ENCODE results near the gene GTPBP4.

DNA sequence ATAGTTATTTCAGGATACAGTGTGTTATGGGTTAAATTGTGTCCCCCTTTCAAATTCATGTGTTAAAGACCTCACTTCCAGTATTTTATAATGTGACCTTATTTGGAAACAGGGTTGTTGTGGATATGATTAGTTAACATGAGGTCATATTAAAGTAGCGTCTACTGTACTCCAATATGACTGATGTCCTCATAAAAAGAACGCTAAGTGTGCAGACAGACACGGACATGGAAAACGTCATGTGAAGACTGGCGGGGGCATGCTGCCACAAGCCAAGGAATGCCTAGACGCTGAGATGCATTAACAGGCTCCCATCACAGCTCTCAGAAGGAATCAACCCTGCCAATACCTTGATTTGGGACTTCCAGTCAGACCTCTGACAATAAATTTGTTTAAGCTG is 66.5 kb downstream of the GTPBP4 start:
- TF ChIP-seq, protein P1, sequence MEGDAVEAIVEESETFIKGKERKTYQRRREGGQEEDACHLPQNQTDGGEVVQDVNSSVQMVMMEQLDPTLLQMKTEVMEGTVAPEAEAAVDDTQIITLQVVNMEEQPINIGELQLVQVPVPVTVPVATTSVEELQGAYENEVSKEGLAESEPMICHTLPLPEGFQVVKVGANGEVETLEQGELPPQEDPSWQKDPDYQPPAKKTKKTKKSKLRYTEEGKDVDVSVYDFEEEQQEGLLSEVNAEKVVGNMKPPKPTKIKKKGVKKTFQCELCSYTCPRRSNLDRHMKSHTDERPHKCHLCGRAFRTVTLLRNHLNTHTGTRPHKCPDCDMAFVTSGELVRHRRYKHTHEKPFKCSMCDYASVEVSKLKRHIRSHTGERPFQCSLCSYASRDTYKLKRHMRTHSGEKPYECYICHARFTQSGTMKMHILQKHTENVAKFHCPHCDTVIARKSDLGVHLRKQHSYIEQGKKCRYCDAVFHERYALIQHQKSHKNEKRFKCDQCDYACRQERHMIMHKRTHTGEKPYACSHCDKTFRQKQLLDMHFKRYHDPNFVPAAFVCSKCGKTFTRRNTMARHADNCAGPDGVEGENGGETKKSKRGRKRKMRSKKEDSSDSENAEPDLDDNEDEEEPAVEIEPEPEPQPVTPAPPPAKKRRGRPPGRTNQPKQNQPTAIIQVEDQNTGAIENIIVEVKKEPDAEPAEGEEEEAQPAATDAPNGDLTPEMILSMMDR (IDR thresholded peaks at IDR 0.05): no peak
- TF ChIP-seq POLR2A (IDR thresholded peaks at IDR 0.05): no peak
